ENCODE results near the gene FAM131B. TPM values are rescaled to one million over a fixed set of nuclear protein-coding genes. Genes with fewer than 3 reads are reported as not detected.

The FAM131B gene
- polyA plus RNA-seq, 1 donor (not counting 4 experiments of a cell fraction or from before 2014, with no cell fraction given) = 0.21 TPM

DNA sequence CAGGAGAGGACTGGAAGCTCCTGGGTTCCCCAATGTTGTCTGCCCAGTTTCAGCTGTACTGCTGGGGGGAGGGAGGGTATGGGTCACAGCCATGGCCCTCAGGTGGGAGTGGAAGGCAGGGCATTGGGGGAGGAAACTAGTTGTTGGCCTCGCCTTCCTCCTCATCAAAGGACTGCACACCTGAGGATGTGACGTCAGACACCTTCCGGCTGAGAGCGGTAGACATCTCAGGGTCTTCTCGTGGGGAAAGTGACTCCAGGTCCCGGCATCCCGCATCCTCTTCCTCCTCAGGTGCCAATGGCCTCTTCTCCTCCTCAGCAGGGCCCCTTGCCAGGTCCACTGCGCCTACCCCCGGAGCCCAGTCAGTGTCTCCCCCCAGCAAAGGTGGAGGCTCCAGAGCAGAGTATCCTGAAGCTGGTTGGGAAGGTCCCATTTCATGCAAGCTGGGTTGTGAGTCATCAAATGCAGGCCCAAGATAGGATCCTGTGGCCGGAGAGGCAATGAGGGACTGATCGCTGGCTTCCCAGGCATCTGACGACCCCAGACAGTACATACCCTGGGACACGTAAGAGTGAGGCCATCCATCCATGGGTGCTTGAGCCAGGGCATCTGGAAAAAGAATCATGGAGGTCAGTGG lies 6.0 kb downstream of the FAM131B start:
- Histone ChIP-seq H2AFZ (ENCODE audit: control insufficient read depth, low read length) (no peak overlapping the region), H3K9ac (ENCODE audit: control insufficient read depth, extremely low read depth, insufficient read depth, low read length) (no peak overlapping the region), H3K9me1 (ENCODE audit: control insufficient read depth, extremely low read depth, insufficient read depth, low read length) (no peaks in the 10 kb centered on the region), H3K36me3 (ENCODE audit: control insufficient read depth in 2 of 2, extremely low read depth in 1 of 2, insufficient read depth in 2 of 2, low read length in 2 of 2) (no peaks in the 10 kb centered on the region), H3K4me2 (ENCODE audit: control insufficient read depth, extremely low read depth, insufficient read depth, low read depth, low read length) (no peak overlapping the region), H3K79me2 (ENCODE audit: control insufficient read depth, insufficient read depth, low read length) (no peaks in the 10 kb centered on the region), H3K4me1 (ENCODE audit: control insufficient read depth, extremely low read depth, insufficient read depth, low read length) (no peaks in the 10 kb centered on the region), H3K4me3 (ENCODE audit: control insufficient read depth in 2 of 3, extremely low read depth in 1 of 3, insufficient read depth in 2 of 3, low read depth in 1 of 3, low read length in 3 of 3) (no peak overlapping the region), H3K27me3 (ENCODE audit: control insufficient read depth, extremely low read depth, insufficient read depth, low read length) (peaks cover 38% of the 10 kb centered on the region), H4K20me1 (ENCODE audit: control insufficient read depth, extremely low read depth, insufficient read depth, low read length) (no peaks in the 10 kb centered on the region), H3K27ac (ENCODE audit: control insufficient read depth, insufficient read depth, low read length) (no peak overlapping the region), H3K9me3 (ENCODE audit: control insufficient read depth, low read depth, low read length) (no peaks in the 10 kb centered on the region)
- dilution Hi-C loops (cut with MboI; ENCODE audit: extremely low pct_ligation_motif_present, low sequenced_read_pairs) = no loop called here
- TF ChIP-seq, protein P1, sequence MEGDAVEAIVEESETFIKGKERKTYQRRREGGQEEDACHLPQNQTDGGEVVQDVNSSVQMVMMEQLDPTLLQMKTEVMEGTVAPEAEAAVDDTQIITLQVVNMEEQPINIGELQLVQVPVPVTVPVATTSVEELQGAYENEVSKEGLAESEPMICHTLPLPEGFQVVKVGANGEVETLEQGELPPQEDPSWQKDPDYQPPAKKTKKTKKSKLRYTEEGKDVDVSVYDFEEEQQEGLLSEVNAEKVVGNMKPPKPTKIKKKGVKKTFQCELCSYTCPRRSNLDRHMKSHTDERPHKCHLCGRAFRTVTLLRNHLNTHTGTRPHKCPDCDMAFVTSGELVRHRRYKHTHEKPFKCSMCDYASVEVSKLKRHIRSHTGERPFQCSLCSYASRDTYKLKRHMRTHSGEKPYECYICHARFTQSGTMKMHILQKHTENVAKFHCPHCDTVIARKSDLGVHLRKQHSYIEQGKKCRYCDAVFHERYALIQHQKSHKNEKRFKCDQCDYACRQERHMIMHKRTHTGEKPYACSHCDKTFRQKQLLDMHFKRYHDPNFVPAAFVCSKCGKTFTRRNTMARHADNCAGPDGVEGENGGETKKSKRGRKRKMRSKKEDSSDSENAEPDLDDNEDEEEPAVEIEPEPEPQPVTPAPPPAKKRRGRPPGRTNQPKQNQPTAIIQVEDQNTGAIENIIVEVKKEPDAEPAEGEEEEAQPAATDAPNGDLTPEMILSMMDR (optimal IDR thresholded peaks at IDR 0.05 in 1 of 3, IDR thresholded peaks at IDR 0.05 in 1 of 3, conservative IDR thresholded peaks at IDR 0.05 in 1 of 3; ENCODE audit: extremely low read depth in 1 of 3, insufficient read depth in 2 of 3, low read length in 3 of 3) = no peak
- DNase-seq (ENCODE audit: low read depth, low spot score) (no peak), FAIRE-seq (no peak)

DNA sequence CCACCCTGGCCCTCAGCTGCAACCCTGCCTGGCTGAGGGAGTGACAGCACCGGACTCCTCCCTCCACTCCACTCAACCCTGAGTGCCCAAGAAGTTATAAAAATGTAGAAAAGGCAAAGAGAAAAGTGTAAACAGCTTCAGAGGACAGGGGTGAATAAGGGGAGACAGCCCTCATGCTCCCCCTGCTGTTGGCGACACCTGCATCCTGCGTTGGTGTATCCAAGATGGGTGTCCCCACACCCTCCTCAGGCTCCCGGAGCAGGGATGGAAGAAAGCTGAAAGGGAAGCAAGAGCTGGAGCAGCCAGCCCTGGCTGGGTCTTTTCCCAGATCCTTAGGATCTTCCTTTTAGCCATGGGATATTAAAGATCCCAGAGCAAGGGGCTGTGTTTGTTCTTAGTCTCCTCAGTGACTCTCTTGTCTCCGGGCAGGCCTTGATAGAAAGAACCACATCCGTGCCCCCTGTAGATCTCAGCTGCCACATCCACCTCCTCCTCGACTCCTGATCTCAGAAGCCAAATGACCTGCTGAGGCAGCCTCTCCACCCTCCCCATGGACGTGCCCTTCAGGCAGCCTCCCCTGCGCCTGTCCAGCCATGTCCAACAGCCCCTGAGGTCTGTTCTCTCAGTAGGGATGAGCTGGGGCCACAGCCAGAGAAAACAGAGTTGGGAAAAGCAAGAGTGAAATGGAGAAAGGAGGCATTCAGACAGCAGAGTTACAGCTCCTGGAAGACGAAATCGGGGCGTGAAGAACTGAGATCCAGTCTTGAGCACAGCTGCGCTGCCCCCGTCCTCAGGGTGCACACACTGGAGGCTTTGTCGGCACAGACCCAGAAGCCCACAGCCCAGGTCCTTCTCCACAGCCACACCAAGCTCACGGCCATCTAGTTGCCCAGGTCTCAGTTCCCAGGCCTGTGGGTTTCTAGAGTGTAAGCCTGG lies 6.8 kb downstream of the FAM131B start:
- Histone ChIP-seq H3K36me3 (ENCODE audit: control insufficient read depth in 2 of 2, extremely low read depth in 1 of 2, insufficient read depth in 2 of 2, low read length in 2 of 2) (no peaks in the 10 kb centered on the region), H3K27ac (ENCODE audit: control insufficient read depth, insufficient read depth, low read length) (no peak overlapping the region), H4K20me1 (ENCODE audit: control insufficient read depth, extremely low read depth, insufficient read depth, low read length) (no peaks in the 10 kb centered on the region), H3K9me1 (ENCODE audit: control insufficient read depth, extremely low read depth, insufficient read depth, low read length) (no peaks in the 10 kb centered on the region), H3K79me2 (ENCODE audit: control insufficient read depth, insufficient read depth, low read length) (no peaks in the 10 kb centered on the region), H3K9ac (ENCODE audit: control insufficient read depth, extremely low read depth, insufficient read depth, low read length) (no peak overlapping the region), H2AFZ (ENCODE audit: control insufficient read depth, low read length) (no peak overlapping the region), H3K9me3 (ENCODE audit: control insufficient read depth, low read depth, low read length) (no peaks in the 10 kb centered on the region), H3K4me3 (ENCODE audit: control insufficient read depth in 2 of 3, extremely low read depth in 1 of 3, insufficient read depth in 2 of 3, low read depth in 1 of 3, low read length in 3 of 3) (no peak overlapping the region), H3K4me2 (ENCODE audit: control insufficient read depth, extremely low read depth, insufficient read depth, low read depth, low read length) (no peak overlapping the region), H3K4me1 (ENCODE audit: control insufficient read depth, extremely low read depth, insufficient read depth, low read length) (no peaks in the 10 kb centered on the region), H3K27me3 (ENCODE audit: control insufficient read depth, extremely low read depth, insufficient read depth, low read length) (peaks cover 30% of the 10 kb centered on the region)
- DNase-seq (ENCODE audit: low read depth, low spot score) = no peak
- dilution Hi-C loops (cut with MboI; ENCODE audit: extremely low pct_ligation_motif_present, low sequenced_read_pairs) = no loop called here
- no peak for TF ChIP-seq EZH2 (IDR thresholded peaks at IDR 0.05; ENCODE audit: low read length)
- TF ChIP-seq, protein P1 (optimal IDR thresholded peaks at IDR 0.05 in 1 of 3, IDR thresholded peaks at IDR 0.05 in 1 of 3, conservative IDR thresholded peaks at IDR 0.05 in 1 of 3; ENCODE audit: extremely low read depth in 1 of 3, insufficient read depth in 2 of 3, low read length in 3 of 3) = peak in 1 of 3 experiments; percentile 36
- FAIRE-seq = no peak
